G401 (cell line): ENCODE measurements around the gene SEC61A1. TPM values are rescaled to one million over a fixed set of nuclear protein-coding genes. Genes with fewer than 3 reads are reported as not detected.

ENCODE experiments used
- DNase-seq: peaks from one replicate; pipeline ENCODE4 v3.0.0-alpha.2; 2015; ENCODE audit warnings: low spot score
- in situ Hi-C: cut with HindIII; loops from 2 replicates; pipeline ENCODE4 v1.10.0; 2016; ENCODE audit warnings: low sequenced_read_pairs, mixed read lengths
- total RNA-seq: library from RNA; depleted of rRNA; stranded (reverse); fragments of >200 nt; shearing (Covaris generic); gene quantifications from 2 replicates; pipeline ENCODE4 v1.2.3, GENCODE V29; 2014; rRNA removed

The SEC61A1 gene
- 134 and 174 TPM in 2 replicates for total RNA-seq

- in situ Hi-C loops = no loop called here
- peak; percentile 85 for DNase-seq
Measured at GRCh38 chr3:128051837-128052594, at the start of gene SEC61A1. TSS of gene SEC61A1 (plus strand) at chr3:128052437. CDS start at chr3:128052553, 116 bp downstream.

GRCh38 chr3:128004661-128005060 lies 47.6 kb upstream of the SEC61A1 start:
- in situ Hi-C loops = no loop called here

GRCh38 chr3:128006061-128007032 lies 45.9 kb upstream of the SEC61A1 start:
- in situ Hi-C loops = no loop called here
- no peak for DNase-seq

More at GRCh38 chr3:128004661-128005060, 47.6 kb upstream of the SEC61A1 start:
- DNase-seq = no peak

GRCh38 chr3:128007033-128007424 lies 45.2 kb upstream of the SEC61A1 start:
- DNase-seq = no peak

GRCh38 chr3:128009952-128010846 lies 42.0 kb upstream of the SEC61A1 start:
- DNase-seq = no peak
- in situ Hi-C loops = no loop called here

More at GRCh38 chr3:128007033-128007424, 45.2 kb upstream of the SEC61A1 start:
- in situ Hi-C loops = no loop called here

GRCh38 chr3:128011140-128011539 lies 41.1 kb upstream of the SEC61A1 start:
- peak; percentile 19 for DNase-seq
- in situ Hi-C loops = no loop called here

- in situ Hi-C loops = no loop called here
- no peak for DNase-seq
Measured at GRCh38 chr3:128012050-128012449, 40.2 kb upstream of the SEC61A1 start.

- in situ Hi-C loops = no loop called here
- no peak for DNase-seq
Measured at GRCh38 chr3:128014548-128014947, 37.7 kb upstream of the SEC61A1 start.

GRCh38 chr3:128016502-128016901 lies 35.7 kb upstream of the SEC61A1 start:
- DNase-seq = no peak
- in situ Hi-C loops = no loop called here

GRCh38 chr3:128021768-128022372 lies 30.4 kb upstream of the SEC61A1 start:
- in situ Hi-C loops = no loop called here
- DNase-seq = no peak

- no peak for DNase-seq
- in situ Hi-C loops = no loop called here
Measured at GRCh38 chr3:128033102-128033501, 19.1 kb upstream of the SEC61A1 start.

- no peak for DNase-seq
- in situ Hi-C loops = no loop called here
Measured at GRCh38 chr3:128036119-128036518, 16.1 kb upstream of the SEC61A1 start.

- DNase-seq = no peak
- in situ Hi-C loops = no loop called here
Measured at GRCh38 chr3:128040041-128040440, 12.2 kb upstream of the SEC61A1 start.

GRCh38 chr3:128040660-128041059 lies 11.6 kb upstream of the SEC61A1 start:
- DNase-seq = no peak
- in situ Hi-C loops = no loop called here

GRCh38 chr3:128041344-128041743 lies 10.9 kb upstream of the SEC61A1 start:
- in situ Hi-C loops = no loop called here
- DNase-seq = no peak

- DNase-seq = no peak
- in situ Hi-C loops = no loop called here
Measured at GRCh38 chr3:128050597-128050996, 1.6 kb upstream of the SEC61A1 start.

GRCh38 chr3:128051459-128051836 lies 789 bp upstream of the SEC61A1 start:
- no peak for DNase-seq
- in situ Hi-C loops = no loop called here

- DNase-seq = peak; percentile 30
- in situ Hi-C loops = no loop called here
Measured at GRCh38 chr3:128052595-128053351, 536 bp downstream of the SEC61A1 start.
